ENCODE measurements around the gene CRISPLD2. TPM values are rescaled to one million over a fixed set of nuclear protein-coding genes. Genes with fewer than 3 reads are reported as not detected.

The CRISPLD2 gene
- total RNA-seq, 4 donors from 2014 or later, result 99.9 to 450 (median 407) TPM

GRCh38 chr16:84884596-84885341 is 65.0 kb downstream of the CRISPLD2 start:
- TF ChIP-seq CTCF (IDR thresholded peaks at IDR 0.05), result no peak
- DNase-seq (ENCODE audit: low spot score), result no peak
- ATAC-seq (ENCODE audit: low FRiP score), result no peak

GRCh38 chr16:84885342-84885910 is 65.6 kb downstream of the CRISPLD2 start:
- no peak for TF ChIP-seq CTCF (IDR thresholded peaks at IDR 0.05)
- DNase-seq (ENCODE audit: low spot score) (no peak), ATAC-seq (ENCODE audit: low FRiP score) (no peak)

- ATAC-seq (ENCODE audit: low FRiP score), result no peak
- TF ChIP-seq CTCF (IDR thresholded peaks at IDR 0.05), result no peak
- DNase-seq (ENCODE audit: low spot score), result no peak
Measured at GRCh38 chr16:84886497-84887090, 66.8 kb downstream of the CRISPLD2 start.

- no peak for TF ChIP-seq CTCF (IDR thresholded peaks at IDR 0.05)
- no peak for DNase-seq (ENCODE audit: low spot score)
- ATAC-seq (ENCODE audit: low FRiP score), result no peak
Measured at GRCh38 chr16:84887207-84887606, 67.4 kb downstream of the CRISPLD2 start.

GRCh38 chr16:84888450-84888849 is 68.7 kb downstream of the CRISPLD2 start:
- ATAC-seq (ENCODE audit: low FRiP score), result no peak
- TF ChIP-seq CTCF (IDR thresholded peaks at IDR 0.05), result no peak
- DNase-seq (ENCODE audit: low spot score), result no peak

- ATAC-seq (ENCODE audit: low FRiP score) (no peak), DNase-seq (ENCODE audit: low spot score) (no peak)
- no peak for TF ChIP-seq CTCF (IDR thresholded peaks at IDR 0.05)
Measured at GRCh38 chr16:84889066-84889465, 69.3 kb downstream of the CRISPLD2 start.
